Measurements from ENCODE around the gene RNU4-1. TPM values are rescaled to one million over a fixed set of nuclear protein-coding genes. Genes with fewer than 3 reads are reported as not detected.

Gene RNU4-1
- total RNA-seq, 2 donors from 2014 or later = not detected

DNA sequence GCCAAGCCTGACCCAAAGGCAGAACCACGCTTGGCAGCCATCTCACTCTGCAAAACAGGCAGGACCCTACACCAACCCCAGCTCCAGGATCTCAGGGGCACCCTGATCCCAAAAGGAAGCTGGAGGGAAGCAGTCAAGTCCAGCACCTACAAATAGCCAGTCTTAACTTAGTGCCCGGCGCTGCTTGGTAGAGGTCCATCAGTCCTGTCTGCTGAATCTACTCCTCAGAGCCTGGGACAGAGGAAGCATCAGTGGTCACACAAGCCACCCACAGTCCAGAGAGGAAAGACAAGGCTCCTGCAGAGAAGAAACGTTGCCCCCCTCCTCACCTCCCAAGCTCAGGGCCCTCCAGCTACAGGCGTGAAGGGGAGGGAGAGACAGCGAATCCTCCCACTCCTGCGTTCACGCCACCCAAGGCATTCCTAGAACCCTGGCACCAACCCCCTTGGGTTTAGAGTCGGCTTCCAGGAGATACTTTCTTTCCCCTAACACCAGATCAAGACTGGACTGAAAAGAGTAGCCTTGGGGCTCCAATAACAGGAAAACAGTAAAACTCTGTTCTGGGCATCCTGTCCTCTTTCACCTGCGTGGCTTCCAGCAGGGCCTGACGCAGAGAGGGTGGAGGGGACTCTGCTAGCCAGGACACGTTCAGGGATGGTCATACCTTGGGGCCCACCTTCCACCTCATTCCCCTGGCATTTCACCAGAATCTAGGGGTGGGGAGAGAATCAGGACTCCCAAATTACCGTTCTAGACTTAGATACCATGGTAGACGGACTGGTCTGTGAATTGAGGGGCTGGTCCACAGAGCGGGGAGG lies 28.7 kb downstream of the RNU4-1 start:
- peak overlapping the region; percentile 96 for H3K4me3 ChIP-seq
- ATAC-seq (ENCODE audit: insufficient number of reproducible peaks, low FRiP score, low read depth) = no peak
- H3K27me3 ChIP-seq (replicated peaks; ENCODE audit: insufficient read depth) = no peaks in the 10 kb centered on the region
- DNase-seq (ENCODE audit: low spot score) = no peak
- no peaks in the 10 kb centered on the region for H3K9me3 ChIP-seq
- no peaks in the 10 kb centered on the region for H3K36me3 ChIP-seq
- TF ChIP-seq, protein P1, sequence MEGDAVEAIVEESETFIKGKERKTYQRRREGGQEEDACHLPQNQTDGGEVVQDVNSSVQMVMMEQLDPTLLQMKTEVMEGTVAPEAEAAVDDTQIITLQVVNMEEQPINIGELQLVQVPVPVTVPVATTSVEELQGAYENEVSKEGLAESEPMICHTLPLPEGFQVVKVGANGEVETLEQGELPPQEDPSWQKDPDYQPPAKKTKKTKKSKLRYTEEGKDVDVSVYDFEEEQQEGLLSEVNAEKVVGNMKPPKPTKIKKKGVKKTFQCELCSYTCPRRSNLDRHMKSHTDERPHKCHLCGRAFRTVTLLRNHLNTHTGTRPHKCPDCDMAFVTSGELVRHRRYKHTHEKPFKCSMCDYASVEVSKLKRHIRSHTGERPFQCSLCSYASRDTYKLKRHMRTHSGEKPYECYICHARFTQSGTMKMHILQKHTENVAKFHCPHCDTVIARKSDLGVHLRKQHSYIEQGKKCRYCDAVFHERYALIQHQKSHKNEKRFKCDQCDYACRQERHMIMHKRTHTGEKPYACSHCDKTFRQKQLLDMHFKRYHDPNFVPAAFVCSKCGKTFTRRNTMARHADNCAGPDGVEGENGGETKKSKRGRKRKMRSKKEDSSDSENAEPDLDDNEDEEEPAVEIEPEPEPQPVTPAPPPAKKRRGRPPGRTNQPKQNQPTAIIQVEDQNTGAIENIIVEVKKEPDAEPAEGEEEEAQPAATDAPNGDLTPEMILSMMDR (IDR thresholded peaks at IDR 0.05) = no peak
- H3K27ac ChIP-seq = peak overlapping the region; percentile 75 to 89
- H3K4me1 ChIP-seq (ENCODE audit: control insufficient read depth in 1 of 2, low read depth in 2 of 2) = peaks cover 17 to 46% of the 10 kb centered on the region in 2 donors

DNA sequence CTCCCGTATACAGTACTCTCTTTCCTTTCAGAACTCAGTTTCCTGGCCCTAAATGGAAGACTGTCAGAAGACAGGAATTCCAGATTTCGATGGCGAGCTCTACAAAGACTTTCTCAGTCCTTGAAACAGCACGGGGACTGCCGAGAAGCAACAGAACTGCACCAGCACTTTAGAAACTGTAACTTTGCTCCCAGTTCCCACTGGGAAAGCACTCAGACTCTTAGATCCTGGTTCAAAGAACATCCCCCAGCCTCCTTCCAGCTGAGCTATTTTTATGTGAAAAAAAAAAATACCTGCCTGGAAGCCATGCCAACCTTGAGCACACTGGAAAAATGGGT lies 29.3 kb downstream of the RNU4-1 start:
- TF ChIP-seq, protein P1 (IDR thresholded peaks at IDR 0.05) = no peak
- Histone ChIP-seq H3K9me3 (no peaks in the 10 kb centered on the region), H3K36me3 (no peaks in the 10 kb centered on the region), H3K4me1 (ENCODE audit: control insufficient read depth in 1 of 2, low read depth in 2 of 2) (peaks cover 18 to 52% of the 10 kb centered on the region in 2 donors), H3K27ac (peak overlapping the region; percentile 75 to 89), H3K4me3 (peak overlapping the region; percentile 96), H3K27me3 (replicated peaks; ENCODE audit: insufficient read depth) (no peaks in the 10 kb centered on the region)
- DNase-seq (ENCODE audit: low spot score) (no peak), ATAC-seq (ENCODE audit: insufficient number of reproducible peaks, low FRiP score, low read depth) (no peak)

DNA sequence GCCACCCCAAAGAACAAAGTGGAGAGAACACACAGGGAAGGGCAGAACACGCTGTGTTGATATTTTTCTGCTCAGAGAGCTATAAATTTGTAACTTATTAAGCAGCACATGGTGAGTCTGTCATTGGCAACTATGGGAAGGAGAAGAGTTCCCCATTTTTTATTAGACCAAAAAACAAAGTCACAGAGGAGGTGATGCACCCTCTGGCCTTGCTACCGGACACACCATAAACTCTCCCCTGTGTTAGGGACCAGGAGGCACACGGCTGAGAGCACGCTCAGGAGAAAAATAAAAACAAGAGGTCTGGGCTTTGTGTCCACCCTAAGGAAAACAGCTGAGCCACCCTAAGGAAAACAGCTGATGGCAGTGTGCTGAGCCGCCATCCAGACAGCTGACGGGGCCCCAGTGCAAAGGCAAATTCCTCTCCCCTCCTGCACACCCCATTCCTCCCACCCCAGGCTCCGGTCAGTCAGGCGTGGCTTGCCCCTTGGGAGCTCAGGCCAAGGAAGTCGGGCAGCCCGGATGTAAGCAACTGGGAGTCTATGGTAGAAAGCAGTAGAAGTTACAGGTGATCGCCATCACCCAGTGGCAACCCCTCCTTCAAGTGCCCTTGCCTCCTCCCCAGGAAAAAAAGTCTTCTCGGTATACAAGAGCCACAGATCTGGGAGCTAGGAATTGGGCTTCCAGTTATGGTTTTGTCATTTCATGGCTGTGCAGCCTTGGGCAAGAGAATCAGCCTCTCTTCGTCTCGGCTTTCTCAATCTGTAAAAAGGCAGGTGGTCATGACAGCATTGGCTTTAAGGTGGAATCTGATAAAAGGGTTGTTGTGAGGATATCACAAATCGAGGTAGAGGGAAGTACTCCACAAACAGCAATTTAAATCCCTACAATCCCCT lies 29.9 kb downstream of the RNU4-1 start:
- peaks cover 22 to 58% of the 10 kb centered on the region in 2 donors for H3K4me1 ChIP-seq (ENCODE audit: control insufficient read depth in 1 of 2, low read depth in 2 of 2)
- no peak for ATAC-seq (ENCODE audit: insufficient number of reproducible peaks, low FRiP score, low read depth)
- peak overlapping the region; percentile 75 to 89 for H3K27ac ChIP-seq

DNA sequence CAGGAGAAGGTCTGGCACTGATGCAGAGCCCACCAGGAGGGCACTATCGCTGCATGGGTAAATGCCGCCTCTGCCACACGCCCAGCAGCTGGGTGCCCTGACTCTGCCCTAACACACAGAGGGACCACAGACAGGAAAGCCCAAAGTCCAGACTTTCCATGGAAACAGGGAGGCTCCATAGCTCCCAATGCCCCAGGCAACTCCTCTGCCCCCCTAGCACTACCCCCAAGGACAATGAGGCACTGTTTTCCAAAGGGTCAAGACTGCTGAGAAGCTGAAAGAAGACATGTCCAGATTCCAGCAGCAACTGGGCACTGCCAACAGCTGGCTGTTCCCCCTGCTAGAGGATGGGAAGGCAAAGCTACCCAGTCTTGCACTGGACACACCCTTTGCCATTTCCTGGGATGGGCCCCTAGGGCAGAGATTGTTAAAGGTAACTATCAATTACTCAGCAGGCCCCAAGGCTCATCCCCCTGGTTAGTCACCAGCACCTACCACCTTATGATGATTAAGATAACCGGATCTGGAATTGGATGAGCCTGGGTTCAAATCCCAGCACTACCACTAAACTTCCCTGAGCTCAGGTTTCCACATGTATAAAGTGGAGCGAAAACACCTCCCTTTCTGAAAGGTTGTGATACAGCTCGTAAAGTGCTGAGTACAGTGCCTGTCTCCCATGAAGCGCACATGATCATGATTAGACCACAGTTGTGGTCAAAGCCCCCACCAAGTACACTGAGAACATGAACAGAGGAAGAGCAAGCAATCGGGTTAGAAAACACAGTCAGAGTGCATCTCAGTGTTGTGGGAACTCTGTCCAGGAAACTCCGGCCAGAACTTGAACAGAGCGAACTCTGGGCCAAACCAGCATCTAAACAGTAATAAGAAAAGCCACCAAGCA lies 30.8 kb downstream of the RNU4-1 start:
- peaks cover 30 to 67% of the 10 kb centered on the region in 2 donors for H3K4me1 ChIP-seq (ENCODE audit: control insufficient read depth in 1 of 2, low read depth in 2 of 2)
- TF ChIP-seq, protein P1 (IDR thresholded peaks at IDR 0.05) = no peak
- ATAC-seq (ENCODE audit: insufficient number of reproducible peaks, low FRiP score, low read depth) = no peak
- H3K27ac ChIP-seq = peak overlapping the region; percentile 75 to 89
- no peak for DNase-seq (ENCODE audit: low spot score)
- no peaks in the 10 kb centered on the region for H3K9me3 ChIP-seq
- no peaks in the 10 kb centered on the region for H3K27me3 ChIP-seq (replicated peaks; ENCODE audit: insufficient read depth)
- H3K4me3 ChIP-seq = peak overlapping the region; percentile 96
- no peaks in the 10 kb centered on the region for H3K36me3 ChIP-seq

More for the DNA sequence above, 29.9 kb downstream of the RNU4-1 start:
- DNase-seq (ENCODE audit: low spot score) = no peak
- no peaks in the 10 kb centered on the region for H3K9me3 ChIP-seq
- no peaks in the 10 kb centered on the region for H3K27me3 ChIP-seq (replicated peaks; ENCODE audit: insufficient read depth)
- H3K36me3 ChIP-seq = no peaks in the 10 kb centered on the region
- peak overlapping the region; percentile 96 for H3K4me3 ChIP-seq
- TF ChIP-seq, protein P1 (IDR thresholded peaks at IDR 0.05) = no peak
